Mesothelial cell of epicardium (in vitro differentiated cells): ENCODE results near the gene CD58. TPM values are rescaled to one million over a fixed set of nuclear protein-coding genes. Genes with fewer than 3 reads are reported as not detected.
"Not testable (repeated sequence)": the region's sequence is repeated elsewhere in the genome, so short reads cannot be mapped to it uniquely, and the experiment has no call there.

Experiments
- DNase-seq, 2 experiments: peaks; one replicate each; pipeline ENCODE4 v3.0.0; 2021; ENCODE audit warnings: low spot score in 2 of 2; ENCODE audit not compliant: unreplicated experiment in 2 of 2
- H3K27ac Mint-ChIP-seq: 2 replicates; pipeline ENCODE4 v1.8.0; 2021; ENCODE audit warnings: mixed read lengths
- H3K27me3 Mint-ChIP-seq: 2 replicates; pipeline ENCODE4 v1.8.0; 2021; ENCODE audit warnings: low read depth, mixed read lengths
- H3K36me3 Mint-ChIP-seq: 2 replicates; pipeline ENCODE4 v1.8.0; 2021; ENCODE audit warnings: mixed read lengths
- H3K4me1 Mint-ChIP-seq: 2 replicates; pipeline ENCODE4 v1.8.0; 2021; ENCODE audit warnings: mixed read lengths
- H3K4me3 Mint-ChIP-seq: 2 replicates; pipeline ENCODE4 v1.8.0; 2021; ENCODE audit warnings: mild to moderate bottlenecking, moderate library complexity, mixed read lengths
- H3K9me3 Mint-ChIP-seq: 2 replicates; pipeline ENCODE4 v1.8.0; 2021; ENCODE audit warnings: mixed read lengths
- CTCF ChIP-seq: fragments of 200-600 bp; sonication (generic); IDR thresholded peaks from one replicate; pipeline ENCODE4 v1.5.0; 2021; ENCODE audit warnings: antibody characterized with exemption; ENCODE audit not compliant: unreplicated experiment
- total RNA-seq: library from RNA; stranded (reverse); gene quantifications from 3 replicates; pipeline ENCODE4 v1.2.1, GENCODE V29; 2021

CD58 gene
- total RNA-seq: 6.6 to 8.0 TPM (median 7.6 TPM) in 3 replicates

- DNase-seq: peak; percentile 62 to 79
- no peaks in the 10 kb centered on the region for H3K36me3 Mint-ChIP-seq
- H3K4me1 Mint-ChIP-seq: peaks cover 42% of the 10 kb centered on the region
- H3K9me3 Mint-ChIP-seq: no peaks in the 10 kb centered on the region
- H3K27me3 Mint-ChIP-seq: no peaks in the 10 kb centered on the region
- TF ChIP-seq CTCF: peak; percentile 64
- H3K27ac Mint-ChIP-seq: peak within 1 kb of the TSS; percentile 59
- peak within 1 kb of the TSS; percentile 80 for H3K4me3 Mint-ChIP-seq
Observed at GRCh38 chr1:116570358-116571214, at the start of gene CD58. Gene CD58, minus strand, starts transcription at chr1:116571026. Its CDS starts 54 bp downstream, at chr1:116570972.

- DNase-seq, H3K4me1 Mint-ChIP-seq: not testable (repeated sequence)
Observed at GRCh38 chr1:116620392-116620791, 49.6 kb upstream of the CD58 start.

GRCh38 chr1:116619106-116619505 is 48.3 kb upstream of the CD58 start:
- not testable (repeated sequence) for H3K4me1 Mint-ChIP-seq, H3K4me3 Mint-ChIP-seq, DNase-seq, H3K27me3 Mint-ChIP-seq, H3K27ac Mint-ChIP-seq, H3K9me3 Mint-ChIP-seq, H3K36me3 Mint-ChIP-seq

More at GRCh38 chr1:116620392-116620791, 49.6 kb upstream of the CD58 start:
- not testable (repeated sequence) for H3K27ac Mint-ChIP-seq, H3K4me3 Mint-ChIP-seq, H3K9me3 Mint-ChIP-seq, H3K27me3 Mint-ChIP-seq, H3K36me3 Mint-ChIP-seq

DNA sequence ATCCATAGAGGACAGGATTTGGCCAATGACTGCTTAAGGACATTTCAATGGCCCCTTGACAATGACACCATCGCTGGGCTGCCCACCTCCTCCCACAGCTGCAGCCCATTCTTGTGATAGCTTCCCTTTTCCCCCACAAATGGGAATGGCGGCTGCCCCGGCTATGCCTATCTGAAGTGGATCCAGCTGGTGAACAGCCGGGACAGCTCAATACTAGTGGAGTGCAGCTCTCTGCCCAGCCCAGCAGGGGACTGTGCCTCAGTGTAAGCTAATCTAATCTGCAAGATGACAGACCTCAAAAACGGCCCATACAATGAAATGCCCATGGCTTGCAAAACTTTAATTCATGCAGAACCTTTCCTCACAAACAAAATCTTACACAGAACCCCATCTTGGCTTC is 47.0 kb upstream of the CD58 start:
- H3K27me3 Mint-ChIP-seq, DNase-seq, H3K27ac Mint-ChIP-seq, H3K9me3 Mint-ChIP-seq, H3K4me1 Mint-ChIP-seq, H3K4me3 Mint-ChIP-seq, H3K36me3 Mint-ChIP-seq: not testable (repeated sequence)

- DNase-seq, H3K9me3 Mint-ChIP-seq, H3K27me3 Mint-ChIP-seq, H3K36me3 Mint-ChIP-seq, H3K4me1 Mint-ChIP-seq, H3K27ac Mint-ChIP-seq, H3K4me3 Mint-ChIP-seq: not testable (repeated sequence)
Observed at GRCh38 chr1:116613825-116614224, 43.0 kb upstream of the CD58 start.

GRCh38 chr1:116609801-116610371 is 39.1 kb upstream of the CD58 start:
- not testable (repeated sequence) for H3K4me3 Mint-ChIP-seq, H3K27me3 Mint-ChIP-seq, H3K4me1 Mint-ChIP-seq, H3K36me3 Mint-ChIP-seq, H3K9me3 Mint-ChIP-seq, DNase-seq, H3K27ac Mint-ChIP-seq

- H3K27ac Mint-ChIP-seq, H3K4me3 Mint-ChIP-seq, DNase-seq, H3K36me3 Mint-ChIP-seq, H3K27me3 Mint-ChIP-seq, H3K9me3 Mint-ChIP-seq, H3K4me1 Mint-ChIP-seq: not testable (repeated sequence)
Observed at GRCh38 chr1:116608841-116609240, 38.0 kb upstream of the CD58 start.

DNA sequence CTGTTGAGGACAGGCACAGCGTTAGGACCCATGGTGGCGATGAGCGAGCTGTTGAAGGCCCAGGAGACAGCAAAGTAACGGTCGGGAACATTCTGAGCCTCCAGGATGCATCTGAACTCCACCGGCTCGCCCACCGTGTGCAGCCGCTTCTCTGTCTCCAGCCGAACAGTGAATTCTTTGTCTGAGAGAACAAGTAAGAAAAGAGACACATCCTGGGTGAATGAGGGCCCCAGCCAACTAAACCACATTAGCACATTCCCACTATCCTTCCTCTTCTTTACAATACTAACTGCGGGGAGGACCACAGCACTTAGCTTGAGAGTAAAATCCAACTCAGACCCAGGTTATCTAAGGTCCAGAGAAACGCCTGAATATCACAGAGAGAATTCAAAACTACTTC is 37.3 kb upstream of the CD58 start:
- H3K27ac Mint-ChIP-seq, H3K27me3 Mint-ChIP-seq, DNase-seq, H3K4me3 Mint-ChIP-seq, H3K36me3 Mint-ChIP-seq, H3K9me3 Mint-ChIP-seq, H3K4me1 Mint-ChIP-seq: not testable (repeated sequence)

DNA sequence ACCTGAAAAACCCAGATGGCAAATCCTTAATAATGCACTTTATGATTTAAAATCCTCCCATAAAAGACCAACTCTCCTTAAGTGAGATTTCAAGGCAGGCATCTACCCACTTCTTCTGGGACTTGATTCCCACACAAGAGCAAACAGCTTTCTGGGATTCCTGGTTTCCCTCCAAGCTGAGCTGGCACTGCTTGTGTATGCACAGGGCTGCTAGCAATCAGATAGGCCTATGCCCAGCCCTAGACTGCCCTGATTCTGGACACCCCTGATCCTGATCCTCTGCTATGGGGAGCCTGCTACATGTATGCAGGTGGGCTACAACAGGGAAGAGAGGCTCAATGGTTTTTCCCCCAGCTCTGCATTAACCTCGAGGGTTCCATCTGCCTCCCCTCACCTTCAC is 36.6 kb upstream of the CD58 start:
- not testable (repeated sequence) for H3K4me1 Mint-ChIP-seq, H3K4me3 Mint-ChIP-seq, H3K36me3 Mint-ChIP-seq, H3K27me3 Mint-ChIP-seq, H3K9me3 Mint-ChIP-seq, DNase-seq, H3K27ac Mint-ChIP-seq

- peak overlapping the region; percentile 24 for H3K27ac Mint-ChIP-seq
- not testable (repeated sequence) for H3K27me3 Mint-ChIP-seq
Observed at GRCh38 chr1:116606067-116606466, 35.2 kb upstream of the CD58 start.

More at GRCh38 chr1:116606067-116606466, 35.2 kb upstream of the CD58 start:
- not testable (repeated sequence) for H3K4me3 Mint-ChIP-seq, H3K9me3 Mint-ChIP-seq, DNase-seq, H3K36me3 Mint-ChIP-seq, H3K4me1 Mint-ChIP-seq
